NCI-H748 treated with DMSO at 0.1 percent for 48 hours (cell line): ENCODE results near the gene CCDC187.

Experiments used
- DNase-seq: peaks from one replicate; lab custom pipeline; 2025; lab: John Stamatoyannopoulos, UW

The CCDC187 gene

DNA sequence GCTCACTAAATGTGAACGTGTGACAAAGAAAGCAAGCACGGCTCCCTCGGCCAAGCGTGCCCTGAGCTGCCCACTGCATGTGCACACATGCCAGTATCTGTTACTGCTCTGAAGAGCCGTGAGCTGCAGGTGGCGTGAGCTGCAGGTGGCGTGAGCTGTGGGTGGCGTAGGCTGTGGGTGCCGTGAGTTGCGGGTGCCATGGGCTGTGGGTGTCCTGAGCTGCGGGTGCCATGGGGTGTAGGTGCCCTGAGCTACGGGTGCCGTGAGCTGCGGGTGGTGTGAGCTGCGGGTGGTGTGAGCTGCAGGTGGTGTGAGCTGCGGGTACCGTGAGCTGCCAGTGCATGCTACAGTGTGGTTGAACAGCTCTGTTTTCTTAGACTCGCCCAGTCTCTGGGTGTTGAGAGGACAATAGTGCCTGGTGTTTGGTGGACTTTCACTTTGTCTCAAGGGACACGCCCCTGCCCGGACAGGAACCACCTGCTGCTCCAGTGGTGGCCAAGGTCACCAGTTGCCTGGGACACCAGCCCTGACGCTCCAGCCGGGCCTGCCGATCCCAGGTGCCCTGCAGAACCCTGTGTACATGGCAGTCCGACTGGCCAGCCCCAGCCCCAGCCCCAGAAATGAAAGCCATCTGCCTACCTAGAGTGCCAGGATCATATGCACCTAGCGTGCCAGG, 6.7 kb downstream of the CCDC187 start:
- peak; percentile 38 for DNase-seq

DNA sequence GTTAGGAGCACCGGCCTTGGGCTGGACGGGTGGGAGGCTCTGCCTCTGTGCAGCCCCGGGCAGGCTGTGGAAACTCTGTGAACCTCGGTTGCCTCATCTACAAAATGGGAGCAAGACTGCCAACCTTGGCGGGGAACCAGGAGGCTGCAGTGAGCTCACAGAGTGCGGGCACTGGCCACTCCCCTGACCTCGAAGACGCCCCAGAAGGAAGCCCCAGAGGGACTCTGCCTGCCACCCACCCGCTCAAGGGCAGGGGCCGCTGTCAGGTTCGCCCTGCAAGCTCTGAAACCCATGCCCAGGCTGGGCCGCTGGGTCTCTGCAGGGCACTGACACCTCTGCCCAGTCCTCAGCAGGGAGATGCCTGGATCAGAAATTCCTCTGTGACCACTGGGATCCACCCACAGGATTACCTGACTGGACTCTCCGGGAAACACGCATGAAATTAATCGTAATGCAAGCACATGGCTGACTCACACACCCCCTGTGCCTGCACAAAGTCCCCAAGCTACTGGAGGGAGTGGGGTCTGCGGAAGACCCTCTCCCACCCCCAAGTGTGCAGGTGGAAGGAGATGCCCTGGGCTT, 7.4 kb downstream of the CCDC187 start:
- DNase-seq, result no peak

DNA sequence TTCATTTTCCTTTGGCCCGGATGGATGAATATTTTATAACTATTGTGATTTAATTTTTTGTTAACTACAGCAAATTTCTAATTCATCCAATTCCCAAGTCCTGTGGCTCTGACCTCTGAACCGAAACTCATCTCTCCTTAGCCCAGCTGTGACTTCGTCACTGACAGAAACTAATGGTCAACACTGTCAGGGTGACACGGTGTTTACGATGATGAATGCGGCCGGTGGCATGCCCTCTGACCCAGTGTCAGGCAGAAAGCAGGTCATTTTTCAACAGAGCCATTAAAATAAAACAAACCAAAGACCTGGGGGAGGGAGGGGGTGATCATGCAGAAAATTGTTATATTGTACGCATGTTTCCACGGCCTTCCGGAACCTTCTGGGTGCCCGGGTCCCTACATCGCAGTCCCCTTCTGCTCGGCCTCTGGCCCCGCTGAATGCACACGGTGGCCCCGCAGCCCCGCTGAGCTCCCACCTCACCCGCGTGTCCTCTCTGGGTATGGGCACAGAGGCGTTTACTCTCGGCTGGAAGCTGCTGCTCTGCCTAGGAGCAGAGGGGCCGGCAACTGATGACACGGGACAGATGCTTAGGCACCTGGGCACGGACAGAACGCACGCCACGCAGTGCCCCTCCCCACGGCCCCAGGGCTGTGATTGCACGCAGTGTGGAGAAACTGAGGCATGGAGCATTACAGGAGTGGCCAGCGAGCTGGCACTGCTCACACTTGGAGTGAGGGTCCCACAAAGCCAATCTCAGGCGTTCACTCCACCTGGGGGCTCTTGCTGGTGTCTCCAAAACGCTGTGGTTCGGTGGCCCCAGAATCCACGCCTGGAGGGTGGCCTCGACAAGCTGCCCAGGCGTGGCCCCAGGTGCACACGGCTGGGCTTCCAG, 8.1 kb downstream of the CCDC187 start:
- no peak for DNase-seq

DNA sequence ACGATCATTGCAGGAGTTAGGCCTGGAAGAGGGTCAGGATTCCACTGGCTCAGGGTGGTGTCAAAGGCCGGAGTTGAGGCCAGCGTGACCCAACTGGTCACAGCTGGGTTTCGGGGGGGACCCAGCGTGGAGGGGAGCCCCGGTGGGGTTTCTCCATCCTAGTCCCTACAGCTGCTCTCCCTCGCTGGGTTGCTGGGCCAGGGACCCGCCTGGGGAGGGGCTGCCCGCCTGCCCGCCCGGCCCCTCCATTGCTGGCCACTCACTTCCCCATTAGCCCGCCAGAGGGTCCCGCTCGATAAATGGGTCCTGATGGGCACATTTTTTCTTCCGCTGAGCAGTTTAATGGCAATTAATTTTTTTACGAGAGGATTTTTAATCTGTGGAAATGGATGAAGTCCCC, 8.8 kb downstream of the CCDC187 start:
- DNase-seq, result no peak

DNA sequence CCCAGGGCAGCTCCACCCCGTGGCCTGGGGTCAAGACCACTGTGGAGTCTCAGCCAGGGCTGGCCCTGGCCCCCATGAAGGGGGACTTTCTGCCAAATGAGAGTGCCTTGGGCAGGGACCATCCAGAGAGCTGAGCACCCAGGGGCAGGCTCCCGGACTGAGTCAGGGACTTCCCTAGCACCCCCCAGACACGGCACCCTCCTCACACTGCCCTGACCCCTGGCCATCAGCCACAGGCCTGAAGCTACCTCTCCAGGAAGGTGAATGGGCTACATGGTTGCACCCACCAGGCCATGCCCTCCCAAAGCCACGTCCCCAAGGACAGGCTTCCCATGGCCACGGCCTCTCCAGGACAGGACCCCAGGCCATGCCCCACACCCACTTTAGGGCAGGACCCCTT, 9.5 kb downstream of the CCDC187 start:
- no peak for DNase-seq

DNA sequence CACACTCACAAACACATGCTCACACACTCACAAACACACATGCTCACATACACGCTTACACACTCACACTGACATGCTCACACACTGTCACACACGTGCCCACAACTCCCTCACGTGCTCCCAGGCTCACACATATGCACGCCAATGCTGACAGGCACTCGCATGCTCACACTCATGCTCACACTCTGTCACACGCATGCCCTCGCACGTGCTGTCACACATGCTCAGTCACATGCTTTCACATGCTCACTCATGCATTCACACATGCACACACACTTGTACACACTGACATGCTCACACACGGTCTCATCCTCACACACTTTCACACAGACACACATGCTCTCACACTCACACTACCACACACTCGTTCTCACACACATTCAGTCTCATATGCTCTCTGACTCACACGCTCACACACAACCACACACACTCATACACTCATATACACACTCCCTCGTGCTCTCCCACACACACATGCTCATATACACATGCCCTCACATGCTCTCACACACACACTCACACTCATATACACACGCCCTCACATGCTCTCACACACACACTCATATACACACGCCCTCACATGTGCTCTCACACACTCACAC, 10.3 kb downstream of the CCDC187 start:
- no peak for DNase-seq

DNA sequence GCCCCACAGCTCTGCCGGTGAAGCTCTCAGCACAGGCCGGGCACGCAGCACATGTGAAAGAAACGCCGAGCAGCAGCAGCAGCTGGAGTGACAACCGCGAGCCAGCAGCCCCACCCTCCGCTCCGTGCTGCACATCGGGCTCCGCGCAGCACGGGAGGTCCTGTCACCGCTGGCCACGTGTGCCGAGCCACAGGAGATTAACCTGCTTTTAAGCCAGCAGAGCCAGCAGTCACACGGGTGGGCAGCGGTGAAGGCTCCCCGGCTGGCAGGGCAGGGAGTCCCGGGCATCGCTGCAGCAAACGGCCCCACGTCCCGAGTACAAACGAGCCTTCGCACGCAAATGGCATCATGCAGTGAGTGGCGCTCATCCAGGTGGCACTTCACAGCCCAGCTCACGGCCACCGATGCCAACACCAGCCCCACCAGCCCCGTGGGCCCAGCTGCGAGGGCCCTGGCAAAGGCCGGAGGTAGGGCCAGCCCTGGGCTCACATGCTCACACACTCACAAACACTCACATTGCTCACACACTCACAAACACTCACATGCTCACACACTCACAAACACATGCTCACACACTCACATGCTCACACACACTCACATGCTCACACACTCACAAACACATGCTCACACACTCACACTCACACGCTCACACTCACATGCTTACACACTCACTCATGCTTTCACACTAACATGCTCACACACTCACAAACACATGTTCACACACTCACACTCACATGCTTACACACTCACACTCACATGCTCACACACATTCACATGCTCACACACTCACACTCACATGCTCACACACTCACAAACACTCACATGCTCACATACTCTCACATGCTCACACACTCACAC, 11.1 kb downstream of the CCDC187 start:
- no peak for DNase-seq

DNA sequence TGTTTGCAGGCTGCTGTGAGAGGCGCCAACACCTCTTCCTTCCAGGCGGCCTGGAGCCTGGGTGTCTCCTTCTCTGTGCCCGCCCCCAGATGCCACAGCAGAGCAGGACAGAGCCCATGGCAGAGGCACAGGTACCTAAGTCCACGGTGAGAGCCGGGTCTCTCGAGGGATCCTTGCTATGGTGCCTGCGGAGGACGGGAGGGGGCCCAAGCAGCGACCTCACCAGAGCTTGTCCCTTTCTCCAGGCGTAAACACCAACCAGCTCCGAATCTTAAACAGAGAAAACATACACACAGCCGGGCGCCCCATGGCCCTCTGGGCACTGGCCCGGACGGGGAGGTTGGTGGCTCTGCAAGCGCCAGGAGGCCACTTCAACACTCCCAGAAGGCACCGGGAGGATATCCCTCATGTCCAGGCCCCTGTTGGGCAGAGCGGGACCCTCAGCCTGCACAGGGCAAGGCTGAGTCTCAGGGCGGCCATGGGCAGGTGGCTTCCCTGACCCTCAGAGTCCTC, 11.8 kb downstream of the CCDC187 start:
- no peak for DNase-seq

DNA sequence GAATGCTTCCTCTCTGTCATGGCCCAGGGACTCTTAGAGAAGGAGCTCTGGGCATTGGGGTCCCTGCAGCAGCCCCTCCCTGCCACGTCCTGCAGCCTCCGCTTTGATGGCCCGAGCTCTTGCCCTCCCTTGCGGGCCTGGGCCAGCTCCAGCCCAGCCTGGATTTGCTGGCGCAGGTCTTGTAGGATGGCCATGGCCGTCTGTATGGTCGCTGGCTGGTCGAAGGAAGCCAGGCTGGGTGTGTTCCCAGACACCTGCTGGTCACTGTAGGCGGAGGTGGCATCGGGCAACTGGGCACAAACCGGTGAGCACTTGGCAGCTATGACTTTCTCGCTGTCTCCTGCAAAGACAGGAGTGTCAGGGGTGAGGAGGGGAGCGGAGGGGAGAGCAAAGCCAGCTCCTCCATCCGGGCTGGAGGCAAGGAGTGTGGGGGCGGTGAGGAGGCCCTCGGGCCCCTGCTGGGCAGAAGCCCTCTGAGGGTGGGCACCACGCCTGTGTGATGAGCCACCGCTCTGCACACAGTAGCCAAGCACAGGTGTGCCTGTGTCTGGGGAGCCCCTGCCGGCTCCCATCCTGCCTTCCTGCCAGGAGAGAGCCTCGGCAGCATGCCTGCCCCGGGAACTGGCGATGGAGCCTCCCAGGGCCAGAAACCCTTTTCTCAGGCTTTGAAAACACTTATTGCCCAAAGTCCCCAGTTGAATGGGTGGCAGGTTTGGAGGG, 12.4 kb downstream of the CCDC187 start:
- no peak for DNase-seq

DNA sequence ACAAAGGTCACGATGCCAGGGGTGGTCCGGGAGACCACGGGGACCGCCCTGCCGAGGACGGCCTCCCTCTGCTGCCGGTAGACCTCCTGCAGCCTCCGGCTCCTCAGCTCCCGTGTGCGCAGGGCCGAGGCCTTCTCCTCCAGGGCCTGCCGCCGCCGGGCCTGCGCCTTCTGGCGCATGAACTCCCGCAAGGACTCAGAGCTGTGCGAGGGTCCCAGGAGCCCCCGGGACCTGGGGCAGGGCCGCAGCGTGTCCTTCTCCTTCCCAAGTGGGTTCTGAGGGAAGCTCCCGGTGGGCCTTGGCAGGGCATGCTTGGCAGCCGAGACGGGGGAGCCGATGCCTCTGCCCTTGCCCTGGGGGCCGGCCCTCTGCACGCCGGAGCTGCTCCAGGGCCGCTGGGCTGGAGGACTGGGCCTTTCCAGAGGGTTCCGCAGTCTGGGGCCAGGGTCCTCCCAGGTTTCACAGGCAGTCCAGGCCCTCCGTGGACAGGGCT, 13.3 kb downstream of the CCDC187 start:
- no peak for DNase-seq

DNA sequence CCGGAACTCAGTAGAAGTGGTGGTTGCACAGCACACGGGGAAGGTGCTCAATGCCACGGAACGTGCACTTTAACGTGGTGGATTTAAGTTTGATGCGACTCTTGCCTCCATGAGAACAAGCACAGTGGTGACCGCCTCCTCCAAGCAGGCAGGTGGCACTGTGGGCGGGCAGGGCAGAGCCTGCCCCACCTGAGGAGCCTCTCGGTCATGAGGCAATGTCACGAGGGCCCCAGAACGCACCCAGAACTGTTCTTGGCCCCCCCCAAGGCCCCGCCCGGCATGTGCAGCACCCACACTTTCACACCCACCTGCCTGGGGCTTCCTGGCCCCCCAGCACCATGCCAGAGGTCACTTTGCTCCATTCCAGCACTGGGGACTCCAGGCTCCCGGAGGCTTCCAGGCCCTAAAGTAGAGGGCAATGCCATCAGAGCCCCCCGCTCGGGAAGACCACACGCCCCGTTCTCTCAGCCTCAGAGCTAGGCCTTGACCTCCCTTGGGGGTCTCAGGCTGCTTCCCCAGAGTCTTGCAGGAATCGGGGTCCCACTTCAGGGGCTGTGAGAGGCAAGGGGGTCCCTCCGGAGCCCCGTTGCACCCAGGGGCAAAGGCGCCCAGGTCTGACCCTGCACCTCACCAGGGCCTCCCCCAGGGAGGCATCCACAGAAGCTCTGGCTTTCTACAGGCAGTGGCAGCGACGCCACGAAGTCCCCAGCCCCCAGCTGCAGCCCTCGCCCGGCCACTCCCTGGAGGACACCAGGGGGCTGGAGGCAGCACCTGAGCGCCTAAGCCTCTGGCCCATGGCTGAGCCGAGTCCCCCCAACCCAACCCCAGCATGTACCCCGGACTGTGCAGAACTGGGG, 14.0 kb downstream of the CCDC187 start:
- no peak for DNase-seq

DNA sequence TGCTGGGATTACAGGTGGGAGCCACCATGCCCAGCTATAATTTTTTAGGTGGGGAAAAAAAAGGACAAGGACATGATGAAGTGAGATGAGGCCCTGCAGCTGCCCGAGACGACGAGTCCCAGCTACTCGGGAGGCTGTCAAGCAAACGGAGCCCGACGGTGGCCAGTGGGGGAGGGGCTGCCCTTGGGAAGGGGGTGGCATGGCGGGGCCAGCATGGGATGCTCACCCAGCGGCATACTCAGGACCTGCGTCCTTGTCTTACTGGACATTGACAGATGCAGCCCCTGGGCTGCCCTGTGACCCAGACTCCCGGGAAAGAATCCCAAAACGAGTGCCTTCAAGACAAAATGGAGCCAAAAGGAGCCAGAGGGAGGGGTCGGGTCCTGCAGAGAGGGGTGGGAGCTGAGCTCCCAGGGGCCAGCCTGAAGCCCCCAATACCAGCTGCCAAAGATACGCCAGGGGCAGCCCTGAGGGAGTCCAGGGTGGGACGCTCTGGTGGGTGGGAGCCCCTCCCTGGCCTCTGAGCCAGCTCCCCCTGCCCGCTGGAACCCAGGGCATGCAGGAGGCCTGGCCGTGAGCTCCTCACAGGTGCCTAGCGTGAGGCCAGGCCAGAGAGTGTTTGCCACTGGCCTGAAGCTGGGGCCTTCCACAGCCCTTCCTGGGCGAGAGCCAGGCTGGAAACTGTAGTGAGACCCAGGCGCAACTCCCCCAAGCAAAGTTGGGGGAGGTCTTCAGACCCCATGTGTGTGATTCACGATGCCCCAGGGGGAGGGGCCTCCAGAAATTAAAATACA, 15.7 kb downstream of the CCDC187 start:
- no peak for DNase-seq

DNA sequence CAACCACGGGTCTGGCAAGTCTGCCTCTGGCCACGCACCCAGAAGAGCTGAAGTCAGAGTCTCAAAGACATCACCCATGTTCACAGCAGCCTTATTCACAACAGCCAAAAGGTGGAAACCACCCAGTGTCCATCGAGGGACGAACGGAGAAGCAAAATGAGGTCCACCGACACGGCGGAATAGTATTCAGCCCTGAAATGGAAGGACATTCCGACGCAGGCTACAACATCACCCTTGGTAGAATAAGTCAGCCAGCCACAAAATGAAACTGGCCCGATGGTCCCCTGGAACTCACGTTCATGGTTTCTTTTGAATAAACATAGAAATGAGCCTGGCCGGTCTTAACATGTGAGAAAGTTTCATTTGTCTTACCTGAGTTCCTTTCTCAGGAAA, 16.9 kb downstream of the CCDC187 start:
- no peak for DNase-seq

DNA sequence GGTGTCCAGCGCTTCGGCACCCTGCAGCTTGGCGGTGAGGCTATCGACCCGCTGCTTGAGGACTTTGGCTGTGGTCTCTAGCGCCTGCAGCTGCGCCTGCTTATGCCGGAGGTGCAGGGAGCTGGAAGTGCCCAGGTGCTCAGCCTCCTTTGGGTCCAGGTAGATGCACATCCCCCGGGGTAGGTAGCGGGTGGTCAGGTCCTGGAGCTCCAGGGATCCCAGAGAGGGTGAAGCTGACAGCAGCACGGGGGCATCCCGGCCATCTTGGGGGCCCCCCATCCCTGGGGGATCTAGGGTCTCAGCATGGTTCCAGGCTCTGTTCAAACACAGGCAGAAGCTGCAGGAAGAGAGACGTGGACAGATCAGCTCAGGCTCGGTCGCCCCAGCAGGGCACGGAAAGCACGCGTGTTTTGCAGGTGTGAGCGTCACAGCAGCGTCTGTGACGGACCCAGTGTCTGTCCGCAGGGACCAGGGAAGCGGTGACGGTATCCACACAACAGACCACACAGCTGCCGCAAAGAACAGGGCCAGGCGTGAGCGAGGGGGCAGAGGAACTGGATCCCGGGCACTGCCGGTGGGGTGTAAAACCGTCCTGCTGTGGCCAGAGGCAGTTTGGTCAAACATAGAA, 17.4 kb downstream of the CCDC187 start:
- DNase-seq, result no peak

DNA sequence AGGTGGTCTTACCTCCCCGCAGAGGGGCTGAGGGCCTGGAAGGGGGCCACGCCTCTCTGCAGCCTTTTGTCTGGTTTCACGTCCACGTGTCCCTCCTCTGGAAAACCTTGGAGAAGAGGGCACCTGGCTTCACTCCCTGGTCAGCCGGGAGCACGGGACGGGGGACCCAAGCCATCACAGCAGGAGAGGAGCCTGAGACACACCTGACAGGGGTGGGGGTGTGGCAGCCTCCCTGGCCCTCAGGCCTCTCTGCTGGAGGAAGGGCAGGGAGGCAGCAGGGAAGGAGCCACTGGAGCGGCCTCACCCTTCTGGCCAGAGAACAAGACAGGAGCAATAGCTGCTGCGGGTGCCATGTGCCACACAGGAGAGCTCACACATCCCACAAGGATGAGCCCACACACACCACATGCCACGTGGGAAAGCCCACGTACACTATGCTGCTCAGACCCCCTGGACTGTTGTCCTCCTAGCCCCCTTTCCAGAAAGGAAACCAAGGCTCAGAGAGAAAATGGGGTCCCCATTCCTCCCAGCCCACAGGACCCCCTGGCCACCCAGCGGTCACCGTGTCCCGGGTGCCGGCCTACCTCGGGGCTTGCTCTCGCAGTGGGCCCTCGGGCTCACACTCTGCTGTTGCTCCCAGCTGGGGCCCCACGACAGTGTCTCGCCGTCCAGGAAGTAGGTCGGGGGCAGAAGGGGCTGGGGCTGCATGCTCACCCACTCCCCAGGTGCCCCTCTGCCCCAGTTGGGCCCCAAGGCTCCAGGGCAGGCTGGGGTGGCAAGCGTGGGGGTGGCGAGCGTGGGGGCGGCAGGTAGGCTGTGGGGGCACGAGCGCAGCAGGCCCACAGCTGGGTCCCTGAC, 18.2 kb downstream of the CCDC187 start:
- no peak for DNase-seq

DNA sequence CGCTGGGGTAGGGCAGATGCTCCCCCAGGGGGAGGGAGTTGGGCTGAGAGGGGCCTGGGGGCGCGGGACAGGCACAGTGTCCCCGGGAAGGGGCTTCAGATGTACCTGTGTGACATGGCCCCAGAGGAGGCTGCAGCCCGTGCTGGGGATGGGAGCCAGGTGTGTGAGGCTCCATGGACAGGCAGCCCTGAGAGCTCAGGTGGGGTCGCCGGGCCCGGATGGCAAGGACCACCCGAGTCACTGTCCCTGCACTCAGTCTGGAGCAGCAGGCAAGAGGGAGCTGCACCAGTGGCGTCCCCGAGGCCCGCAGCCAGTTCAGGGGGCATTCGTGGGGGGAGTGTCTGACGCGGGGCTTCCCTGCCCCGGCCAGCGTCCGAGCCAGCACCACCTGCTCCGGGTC, 18.9 kb downstream of the CCDC187 start:
- no peak for DNase-seq

DNA sequence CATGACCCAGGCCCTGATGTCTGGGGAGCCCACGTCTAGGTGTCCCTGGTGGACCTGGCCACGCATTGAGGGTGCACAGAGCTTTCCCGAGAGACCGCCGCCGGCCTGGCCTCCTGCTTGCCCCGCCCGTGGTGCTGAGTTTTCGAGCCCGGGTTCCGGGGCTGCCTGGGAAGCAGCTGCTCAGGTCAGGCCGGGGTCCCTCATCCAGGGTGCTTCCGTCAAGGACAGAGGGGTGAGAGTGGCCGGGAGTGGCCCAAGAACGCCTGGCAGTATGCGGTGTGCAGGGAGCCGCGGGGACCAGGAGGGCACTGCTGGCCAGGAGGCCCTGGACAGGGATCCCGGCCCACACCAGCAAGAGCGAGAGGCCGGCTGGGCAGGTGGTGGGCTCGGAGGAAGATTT, 19.6 kb downstream of the CCDC187 start:
- DNase-seq, result no peak
